GM18861 (cell line): ENCODE results near the gene CRYGB.
"Not testable (repeated sequence)": the region's sequence is repeated elsewhere in the genome, so short reads cannot be mapped to it uniquely, and the experiment has no call there.

Source experiments
- ATAC-seq: cut with Tn5 transposase; IDR thresholded peaks from one replicate; pipeline ENCODE4 v1.9.1; 2021; ENCODE audit not compliant: unreplicated experiment

CRYGB gene

DNA sequence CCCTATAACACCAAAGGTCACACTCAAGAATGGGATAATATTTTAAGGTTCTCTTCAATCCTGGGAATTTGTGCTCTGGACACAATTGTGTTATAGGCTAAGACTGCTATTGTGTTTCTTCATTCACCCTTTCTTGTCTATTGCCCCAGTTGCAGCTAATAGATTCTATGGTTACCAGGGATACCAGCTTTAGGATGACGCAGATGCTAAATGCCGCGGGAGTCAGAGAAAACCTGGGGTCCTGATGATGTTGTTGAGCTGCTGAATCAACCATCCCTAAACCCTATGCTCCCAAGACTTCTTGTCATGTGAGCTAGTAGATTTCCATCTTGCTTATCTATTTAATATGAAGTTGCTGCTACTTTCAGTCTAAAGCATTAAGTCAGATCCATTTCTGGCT, 27.0 kb downstream of the CRYGB start:
- ATAC-seq = no peak

DNA sequence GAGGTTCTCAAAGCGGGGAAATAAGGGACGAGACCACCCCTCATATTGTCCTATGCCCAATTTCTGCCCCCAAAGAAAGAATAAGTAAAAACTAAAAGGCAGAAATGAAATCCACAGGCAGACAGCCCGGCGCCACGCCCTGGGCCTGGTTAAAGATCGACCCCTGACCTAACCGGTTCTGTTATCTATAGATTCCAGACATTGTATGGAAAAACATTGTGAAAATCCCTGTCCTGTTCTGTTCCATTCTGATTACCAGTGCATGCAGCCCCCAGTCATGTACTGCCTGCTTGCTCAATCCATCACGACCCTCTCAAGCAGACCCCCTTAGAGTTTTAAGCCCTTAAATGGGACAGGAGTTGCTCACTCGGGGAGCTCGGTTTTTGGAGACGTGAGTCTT, 28.6 kb downstream of the CRYGB start:
- ATAC-seq = not testable (repeated sequence)

DNA sequence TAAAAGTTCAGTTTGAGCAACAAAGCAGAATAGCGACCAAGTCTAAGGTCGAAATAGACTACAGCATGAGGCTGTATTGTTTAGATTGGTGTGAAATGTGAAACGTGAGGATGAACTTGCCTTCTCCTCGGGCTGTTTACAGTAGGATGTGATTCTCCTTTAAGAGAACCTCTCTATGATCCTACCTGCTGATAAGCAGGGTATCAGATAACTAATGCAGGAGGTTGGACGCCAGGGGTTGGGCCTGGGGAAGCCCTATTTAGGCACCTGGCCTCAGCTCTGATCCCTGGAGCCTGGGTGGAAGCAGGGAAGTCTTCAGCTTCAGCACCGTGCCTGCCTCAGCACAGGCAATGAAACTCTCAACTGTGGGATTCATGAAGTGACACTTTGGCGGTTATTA, 33.0 kb downstream of the CRYGB start:
- no peak for ATAC-seq

DNA sequence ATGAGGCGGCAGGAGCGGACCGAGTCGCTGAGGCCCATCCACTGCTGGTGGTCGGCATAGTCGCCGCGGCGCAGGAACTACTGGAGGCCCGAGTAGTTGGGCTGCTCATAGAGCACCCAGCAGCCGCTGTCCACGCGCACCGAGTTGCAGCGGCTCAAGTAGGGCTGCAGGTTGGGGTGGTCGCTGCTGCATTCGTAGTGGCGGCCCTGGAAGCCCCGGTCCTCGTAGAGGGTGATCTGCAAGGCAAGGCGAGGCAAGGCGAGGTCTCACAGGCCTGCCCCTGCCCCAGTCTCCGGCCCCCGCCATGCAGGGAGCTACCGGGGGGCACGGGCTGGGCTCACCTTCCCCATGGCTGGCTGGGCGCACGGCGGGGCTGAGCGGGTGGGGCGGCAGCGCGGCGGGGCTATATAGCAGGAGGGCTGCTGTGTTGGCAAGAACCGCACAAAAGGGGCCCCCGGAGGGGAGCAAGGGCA, 33.6 kb downstream of the CRYGB start:
- not testable (repeated sequence) for ATAC-seq

DNA sequence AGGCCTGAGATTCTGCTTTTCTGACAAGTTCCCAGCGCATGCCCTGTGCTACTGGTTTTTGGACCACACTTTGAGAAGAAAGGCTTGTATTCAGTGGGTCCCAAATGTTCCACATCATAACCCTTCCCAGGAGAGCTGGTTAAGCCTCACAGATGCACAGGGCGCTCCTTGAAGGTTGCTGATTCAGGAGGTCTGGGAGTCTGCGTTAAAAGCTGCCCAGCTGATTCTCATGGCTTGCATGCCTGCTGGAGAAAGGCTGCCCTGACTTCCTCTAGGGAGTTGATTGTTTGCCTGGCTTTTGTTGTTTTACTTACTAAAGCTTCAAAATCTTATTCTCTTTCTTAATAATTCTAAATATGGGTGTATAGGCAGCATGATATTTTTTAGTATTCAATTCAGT, 42.3 kb downstream of the CRYGB start:
- no peak for ATAC-seq

DNA sequence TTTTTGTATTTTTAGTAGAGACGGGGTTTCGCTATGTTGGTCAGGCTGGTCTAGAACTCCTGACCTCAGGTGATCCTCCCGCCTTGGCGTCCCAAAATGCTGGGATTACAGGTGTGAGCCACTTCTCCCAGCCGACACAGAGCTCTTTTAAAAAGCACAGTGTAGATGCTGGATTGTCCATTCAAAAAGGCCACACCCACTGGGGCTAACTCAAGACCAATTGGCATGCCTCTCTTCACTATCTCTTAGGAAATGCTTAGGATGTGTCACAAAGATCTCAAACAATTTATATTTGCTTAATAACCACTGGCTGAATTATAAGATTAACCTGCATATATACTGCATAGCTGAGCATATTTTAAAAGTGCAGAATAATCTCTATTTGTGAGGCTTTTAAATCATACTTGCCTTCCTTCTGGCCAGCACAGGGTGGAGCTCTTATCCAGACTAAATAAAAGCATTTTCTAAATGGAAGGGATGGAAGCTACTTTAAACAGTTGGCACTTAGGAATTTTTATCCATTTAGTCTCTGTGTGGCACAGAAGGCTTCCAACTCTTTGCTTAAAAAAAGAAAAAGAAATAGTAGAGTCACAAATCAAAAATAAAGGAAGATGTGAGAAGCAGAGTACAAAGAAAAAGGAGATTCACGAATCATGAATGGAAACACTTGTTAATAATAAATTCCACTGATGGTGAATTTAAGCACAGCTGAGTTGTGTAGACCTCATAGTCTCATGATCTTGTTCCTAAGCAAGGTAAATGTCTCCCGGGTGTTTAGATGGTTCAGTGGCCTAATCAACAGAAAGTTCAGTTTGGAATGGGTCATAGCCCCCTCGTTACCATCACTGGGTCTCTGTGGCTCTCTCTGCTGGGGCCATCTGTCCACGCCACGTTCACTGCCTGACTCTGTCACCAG, 44.0 kb downstream of the CRYGB start:
- ATAC-seq = no peak

DNA sequence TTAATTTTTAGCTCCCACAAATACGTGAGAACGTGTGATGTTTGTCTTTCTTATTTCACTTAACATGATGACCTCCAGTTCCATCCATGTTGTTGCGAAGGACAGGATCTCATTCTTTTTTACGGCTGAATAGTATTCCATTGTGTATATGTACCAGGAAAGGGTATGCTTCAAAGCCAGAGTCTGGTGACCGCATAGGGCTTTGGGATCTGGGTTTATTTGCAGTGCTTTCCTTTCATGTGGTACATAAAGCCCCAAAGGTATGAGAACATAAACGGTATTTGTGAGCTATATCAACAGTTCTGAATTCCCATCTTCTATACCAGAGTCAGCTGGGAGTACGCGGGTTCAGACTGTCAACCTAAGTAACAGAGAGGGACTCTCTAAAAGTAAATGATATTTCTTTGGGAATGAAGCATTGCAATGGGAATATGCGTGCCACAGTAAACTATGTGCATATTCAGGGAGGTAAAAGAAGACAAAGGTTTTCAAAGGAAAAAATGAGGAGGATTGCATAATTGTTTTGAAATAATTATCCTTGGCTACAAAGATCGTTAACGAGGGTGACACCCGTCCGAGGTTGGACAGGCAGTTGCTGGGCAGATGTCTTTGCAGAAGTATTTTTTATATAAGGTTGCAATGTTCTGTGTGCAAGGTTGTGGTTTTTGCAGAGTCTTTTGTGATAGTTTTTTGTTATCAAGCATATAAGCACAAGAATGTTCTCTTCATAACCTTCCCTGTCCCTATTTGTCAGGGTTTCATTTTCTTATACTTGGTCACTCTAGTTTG, 46.1 kb downstream of the CRYGB start:
- ATAC-seq = no peak

DNA sequence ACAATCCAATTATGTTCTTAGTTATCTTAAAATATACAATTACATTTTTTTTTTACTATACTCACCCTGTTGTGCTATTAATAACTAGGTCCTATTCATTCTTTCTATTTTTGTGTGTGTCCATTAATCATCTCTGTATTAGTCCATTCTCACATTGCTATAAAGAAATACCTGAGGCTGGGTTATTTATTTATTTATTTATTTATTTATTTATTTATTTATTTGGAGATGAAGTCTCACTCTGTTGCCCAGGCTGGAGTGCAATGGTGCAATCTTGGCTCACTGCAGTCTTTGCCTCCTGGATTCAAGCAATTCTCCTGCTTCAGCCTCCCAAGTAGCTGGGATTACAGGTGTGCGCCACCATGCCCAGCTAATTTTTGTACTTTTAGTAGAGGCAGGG, 47.3 kb downstream of the CRYGB start:
- not testable (repeated sequence) for ATAC-seq

DNA sequence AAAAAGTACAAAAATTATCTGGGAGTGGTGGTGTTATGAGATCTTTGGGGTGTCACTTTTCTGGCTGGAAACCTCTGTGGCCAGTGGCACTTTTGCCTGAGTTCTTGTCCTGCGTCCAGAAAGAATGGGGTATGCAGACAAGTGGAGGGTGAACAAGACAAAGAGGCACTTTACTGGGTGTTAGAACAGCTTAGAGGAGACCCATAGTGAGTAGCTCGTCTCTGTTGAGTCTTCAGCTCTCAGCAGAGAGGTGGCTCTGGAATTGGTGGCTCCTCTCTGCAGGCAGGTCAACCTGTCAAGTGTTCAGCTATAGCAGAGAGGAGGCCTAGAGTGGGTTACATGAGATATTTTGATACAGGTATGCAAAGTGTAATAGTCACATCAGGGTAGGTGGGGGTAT, 47.7 kb downstream of the CRYGB start:
- no peak for ATAC-seq

DNA sequence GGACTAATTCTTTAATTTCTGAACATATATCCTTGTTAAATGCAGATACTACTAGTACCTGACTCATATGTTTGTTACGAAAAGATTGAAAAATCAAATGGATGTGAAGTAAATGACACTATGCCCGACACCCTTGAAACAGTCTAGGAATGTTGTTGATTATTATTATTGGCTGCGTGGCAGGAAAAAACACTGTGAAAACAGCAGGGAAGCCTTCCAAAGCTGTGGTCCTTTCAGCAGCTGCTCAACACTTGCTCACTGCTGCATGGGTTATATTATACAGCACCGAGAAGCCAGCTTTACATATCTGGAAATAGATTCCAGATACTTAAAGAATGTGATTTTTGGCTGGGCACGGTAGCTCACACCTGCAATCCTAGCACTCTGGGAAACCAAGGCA, 48.2 kb downstream of the CRYGB start:
- no peak for ATAC-seq

DNA sequence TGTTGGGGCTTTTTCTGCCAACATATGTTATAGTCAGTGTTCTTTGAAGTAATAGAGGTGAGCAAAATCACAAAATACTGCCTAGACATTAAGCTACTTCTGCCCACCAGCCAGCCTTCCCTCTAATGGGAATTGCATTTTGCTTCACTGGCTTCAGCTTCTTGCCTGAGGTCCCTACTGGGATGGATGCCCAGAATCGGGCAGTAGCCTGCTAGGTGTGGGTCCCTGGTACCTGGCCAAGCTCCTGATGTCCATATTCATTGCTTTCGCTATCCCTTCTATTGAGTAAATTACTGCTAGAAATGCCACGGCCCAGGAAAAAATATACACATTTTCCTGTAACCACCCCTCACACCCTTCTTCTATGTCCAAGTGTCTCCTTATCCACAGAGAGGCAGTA, 48.6 kb downstream of the CRYGB start:
- no peak for ATAC-seq

DNA sequence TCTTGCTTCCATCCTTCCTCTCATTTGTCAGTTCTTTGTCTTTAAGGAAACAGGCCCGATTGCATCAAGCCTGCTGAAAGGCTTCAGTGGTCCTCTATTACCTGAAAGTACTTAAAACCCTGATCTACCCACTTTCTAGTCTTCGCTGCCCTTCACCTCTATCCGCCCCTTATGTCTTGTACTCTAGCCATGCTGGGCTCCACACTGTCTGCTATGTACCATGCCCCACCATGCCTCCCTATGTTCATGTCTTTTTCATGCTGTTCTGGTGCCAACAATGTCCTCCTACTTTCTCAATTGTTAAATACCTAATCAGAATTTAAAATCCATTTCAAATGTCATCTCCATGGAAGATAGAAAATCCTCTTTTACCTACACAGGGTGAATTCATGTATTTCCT, 49.9 kb downstream of the CRYGB start:
- ATAC-seq = no peak

DNA sequence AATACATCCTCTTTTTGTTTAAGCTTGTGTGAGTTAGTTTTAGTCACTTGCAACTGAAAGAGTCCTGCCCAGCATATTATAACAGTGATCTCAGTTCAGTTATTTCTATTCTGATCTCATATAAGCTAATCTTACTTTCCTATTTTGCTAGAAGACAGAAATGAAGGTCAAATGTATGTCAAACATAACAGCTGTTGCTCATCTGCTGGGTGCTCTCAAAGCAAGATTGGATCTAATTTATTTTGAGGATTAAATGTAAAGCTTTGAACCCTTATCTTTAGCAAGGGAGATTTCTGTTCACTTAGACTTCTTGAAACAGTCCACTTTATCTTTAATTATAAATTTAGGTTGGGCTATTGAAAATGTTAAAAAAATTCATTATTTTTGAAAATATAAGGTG, 52.8 kb downstream of the CRYGB start:
- ATAC-seq = no peak
